Measurements from ENCODE around the gene INTS3.

Gene INTS3

DNA sequence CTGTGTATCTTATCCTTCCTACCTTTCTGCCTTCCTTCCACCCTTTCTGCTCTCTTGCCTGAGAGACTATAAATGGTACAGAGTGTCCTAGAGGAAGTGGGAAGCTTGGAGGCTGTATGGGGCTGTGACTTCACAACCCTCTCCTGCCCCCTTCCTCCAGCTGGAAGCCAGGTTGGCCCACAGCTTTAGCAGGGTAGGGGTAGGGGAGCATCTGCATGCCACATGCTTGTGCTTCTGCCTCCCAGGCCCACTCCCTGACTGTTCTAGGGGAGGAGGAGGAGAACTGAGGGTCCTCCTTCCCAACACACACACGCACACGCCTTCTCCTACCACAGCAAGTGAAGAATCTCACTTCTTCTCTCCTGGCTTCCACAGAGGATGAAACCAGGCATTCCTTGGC lies 43.4 kb downstream of the INTS3 start:
- TF ChIP-seq, protein P1, sequence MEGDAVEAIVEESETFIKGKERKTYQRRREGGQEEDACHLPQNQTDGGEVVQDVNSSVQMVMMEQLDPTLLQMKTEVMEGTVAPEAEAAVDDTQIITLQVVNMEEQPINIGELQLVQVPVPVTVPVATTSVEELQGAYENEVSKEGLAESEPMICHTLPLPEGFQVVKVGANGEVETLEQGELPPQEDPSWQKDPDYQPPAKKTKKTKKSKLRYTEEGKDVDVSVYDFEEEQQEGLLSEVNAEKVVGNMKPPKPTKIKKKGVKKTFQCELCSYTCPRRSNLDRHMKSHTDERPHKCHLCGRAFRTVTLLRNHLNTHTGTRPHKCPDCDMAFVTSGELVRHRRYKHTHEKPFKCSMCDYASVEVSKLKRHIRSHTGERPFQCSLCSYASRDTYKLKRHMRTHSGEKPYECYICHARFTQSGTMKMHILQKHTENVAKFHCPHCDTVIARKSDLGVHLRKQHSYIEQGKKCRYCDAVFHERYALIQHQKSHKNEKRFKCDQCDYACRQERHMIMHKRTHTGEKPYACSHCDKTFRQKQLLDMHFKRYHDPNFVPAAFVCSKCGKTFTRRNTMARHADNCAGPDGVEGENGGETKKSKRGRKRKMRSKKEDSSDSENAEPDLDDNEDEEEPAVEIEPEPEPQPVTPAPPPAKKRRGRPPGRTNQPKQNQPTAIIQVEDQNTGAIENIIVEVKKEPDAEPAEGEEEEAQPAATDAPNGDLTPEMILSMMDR (IDR thresholded peaks at IDR 0.05; ENCODE audit: low read depth, low read length): no peak
- H3K4me3 ChIP-seq (ENCODE audit: low read depth, low read length): no peak overlapping the region

GRCh38 chr1:153771841-153772593 lies 44.2 kb downstream of the INTS3 start:
- no peak overlapping the region for H3K4me3 ChIP-seq (ENCODE audit: low read depth, low read length)
- TF ChIP-seq, protein P1 (IDR thresholded peaks at IDR 0.05; ENCODE audit: low read depth, low read length): peak; percentile 31; the same call in 1 of the 2 replicates

DNA sequence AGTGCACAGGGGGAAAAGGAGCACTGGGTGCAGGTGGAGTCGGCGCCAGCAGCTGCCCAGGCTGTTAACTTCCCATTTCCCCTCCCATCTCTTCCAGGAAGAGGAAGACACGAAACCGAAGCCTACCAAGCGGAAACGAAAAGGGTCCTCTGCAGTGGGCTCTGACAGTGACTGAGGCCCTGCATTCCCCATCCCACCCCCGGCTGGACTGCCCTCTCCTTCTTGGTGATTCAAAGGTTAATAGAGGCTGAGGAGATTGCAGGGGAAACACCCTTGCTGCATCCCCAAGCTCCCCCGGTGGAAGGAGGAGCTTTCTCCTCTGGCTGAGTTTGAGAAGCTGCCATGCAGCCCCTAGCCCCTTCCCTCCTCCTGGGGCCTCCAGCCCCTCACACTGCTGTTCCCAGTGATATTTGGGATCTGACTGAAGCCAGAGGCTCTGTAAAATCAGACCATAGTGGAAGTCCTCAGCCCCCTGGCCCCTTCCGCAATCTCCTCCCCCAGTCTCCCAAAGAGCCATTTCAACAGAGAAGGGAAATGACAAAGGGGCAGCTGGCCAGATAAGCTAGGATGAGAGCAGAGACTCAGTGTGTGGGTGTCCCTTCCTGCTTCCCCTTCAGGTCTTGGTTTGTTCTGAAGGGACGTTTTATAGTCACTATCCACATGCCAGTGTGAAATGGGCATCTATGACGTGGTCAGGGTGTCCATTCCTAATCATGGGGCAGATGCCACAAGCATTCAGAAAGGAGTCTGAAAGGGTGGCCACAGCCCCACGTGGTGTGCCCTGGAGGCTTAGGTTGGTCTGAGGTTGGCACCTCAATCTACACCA lies 45.5 kb downstream of the INTS3 start:
- H3K4me3 ChIP-seq (ENCODE audit: low read depth, low read length): no peak overlapping the region

DNA sequence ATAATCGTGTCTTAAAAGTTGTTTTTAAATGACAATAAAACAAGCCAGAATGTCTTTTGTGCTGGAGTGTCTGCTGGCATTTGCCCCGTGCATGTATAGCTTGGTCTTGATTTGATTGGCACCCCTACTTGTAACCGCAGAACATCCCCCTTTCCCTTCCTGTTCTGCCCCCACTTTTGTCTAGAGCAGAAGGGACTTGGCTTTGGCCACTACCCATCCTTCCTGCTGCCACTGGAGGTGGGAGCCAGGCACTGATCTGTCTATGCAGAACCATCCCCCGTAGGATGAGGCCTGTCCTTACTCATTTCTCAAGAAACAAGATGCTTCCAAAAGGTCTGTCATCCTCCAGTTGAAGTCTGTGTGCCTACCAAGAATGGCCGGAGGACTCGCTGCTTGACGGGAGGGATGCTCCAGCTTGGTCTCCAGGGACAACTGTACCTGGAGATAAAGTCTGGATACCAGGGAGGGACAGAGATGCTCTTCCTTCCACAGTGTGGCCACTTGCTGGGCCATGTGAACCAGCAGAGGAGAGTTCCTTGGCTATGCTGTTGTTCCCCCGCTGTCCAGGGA lies 46.3 kb downstream of the INTS3 start:
- no peak overlapping the region for H3K4me3 ChIP-seq (ENCODE audit: low read depth, low read length)
- TF ChIP-seq, protein P1 (IDR thresholded peaks at IDR 0.05; ENCODE audit: low read depth, low read length): no peak

More for the DNA sequence above, 45.5 kb downstream of the INTS3 start:
- TF ChIP-seq, protein P1 (IDR thresholded peaks at IDR 0.05; ENCODE audit: low read depth, low read length): no peak

GRCh38 chr1:153774780-153775457 lies 47.1 kb downstream of the INTS3 start, which contains the start of gene SLC27A3:
Gene SLC27A3 (plus strand): TSS chr1:153775407. CDS start chr1:153775498, 91 bp downstream.
- H3K4me3 ChIP-seq (ENCODE audit: low read depth, low read length): peak within 1 kb of the TSS; percentile 69

GRCh38 chr1:153775458-153776327 lies 47.8 kb downstream of the INTS3 start:
- H3K4me3 ChIP-seq (ENCODE audit: low read depth, low read length): peak overlapping the region; percentile 69
- TF ChIP-seq, protein P1 (IDR thresholded peaks at IDR 0.05; ENCODE audit: low read depth, low read length): no peak

More at GRCh38 chr1:153774780-153775457, 47.1 kb downstream of the INTS3 start, which contains the start of gene SLC27A3:
- TF ChIP-seq, protein P1 (IDR thresholded peaks at IDR 0.05; ENCODE audit: low read depth, low read length): no peak
